HepG2 (cell line): ENCODE measurements around the gene COL4A6. TPM values are rescaled to one million over a fixed set of nuclear protein-coding genes. Genes with fewer than 3 reads are reported as not detected.

Experiments
- KLF13 ChIP-seq: sonication (generic); formaldehyde crosslinking; IDR thresholded peaks from 2 replicates; pipeline ENCODE4 v1.4.0; 2020; ENCODE audit warnings: mild to moderate bottlenecking, missing genetic modification reagents
- SETDB1 ChIP-seq: sonication (generic); formaldehyde crosslinking; IDR thresholded peaks from 2 replicates; pipeline ENCODE4 v1.5.1; 2020; ENCODE audit warnings: missing genetic modification reagents, mild to moderate bottlenecking, borderline replicate concordance
- SP2 ChIP-seq: sonication (generic); formaldehyde crosslinking; IDR thresholded peaks from 2 replicates; pipeline ENCODE4 v1.5.1; 2020; ENCODE audit warnings: mild to moderate bottlenecking, missing genetic modification reagents
- ZNF672 ChIP-seq: sonication (generic); formaldehyde crosslinking; IDR thresholded peaks from 2 replicates; pipeline ENCODE4 v1.8.1; 2022; ENCODE audit warnings: missing genetic modification reagents
- ZNF839 ChIP-seq: sonication (generic); formaldehyde crosslinking; IDR thresholded peaks from 2 replicates; pipeline ENCODE4 v1.4.0; 2020; ENCODE audit warnings: missing genetic modification reagents, mild to moderate bottlenecking, borderline replicate concordance
- polyA plus RNA-seq, 8 experiments: library from polyadenylated mRNA; depleted of rRNA in 3 of 8; stranded (reverse) in 7 of 8; unstranded in 1 of 8; fragments of >200 nt; fragmentation: Illumina TruSeq in 4 of 8; extraction: Trizol in 4 of 8; gene quantifications; 2 replicates each; pipeline versions ENCODE4 v1.2.1 to v1.2.3, GENCODE V29; 2011 to 2016; ENCODE audit warnings: low read depth in 4 of 8, missing spikeins in 1 of 8, mixed read lengths in 1 of 8; ENCODE audit not compliant: insufficient read depth in 1 of 8
- total RNA-seq, 5 experiments: library from RNA; depleted of rRNA; stranded (reverse); fragments of >200 nt; fragmentation: Illumina TruSeq; extraction: Trizol; gene quantifications; 2 replicates each; pipeline ENCODE4 v1.2.3, GENCODE V29; 2016; ENCODE audit warnings: low read depth in 1 of 5
- TF ChIP-seq, protein P1 (sequence below): sonication (generic); formaldehyde crosslinking; IDR thresholded peaks from 2 replicates; pipeline ENCODE4 v1.4.0; 2020; ENCODE audit warnings: low read depth, missing genetic modification reagents
- TF ChIP-seq, protein P2 (sequence below): sonication (generic); formaldehyde crosslinking; IDR thresholded peaks from 2 replicates; pipeline ENCODE4 v1.8.1; 2022; ENCODE audit warnings: mild to moderate bottlenecking, missing genetic modification reagents
- TF ChIP-seq, protein P3 (sequence below): sonication (generic); formaldehyde crosslinking; conservative IDR thresholded peaks from 2 replicates; pipeline ENCODE4 v1.8.0; 2022; ENCODE audit warnings: low read depth, missing genetic modification reagents
- TF ChIP-seq, protein P4 (sequence below): IDR thresholded peaks from 2 replicates; pipeline ENCODE4 v1.6.1; 2016; ENCODE audit warnings: mild to moderate bottlenecking

Gene COL4A6
- total and polyA plus RNA-seq, 2 of the 13 experiments (the other 11 are each of a cell fraction or from before 2014, with no cell fraction given) = 4.5 to 8.2 TPM

DNA sequence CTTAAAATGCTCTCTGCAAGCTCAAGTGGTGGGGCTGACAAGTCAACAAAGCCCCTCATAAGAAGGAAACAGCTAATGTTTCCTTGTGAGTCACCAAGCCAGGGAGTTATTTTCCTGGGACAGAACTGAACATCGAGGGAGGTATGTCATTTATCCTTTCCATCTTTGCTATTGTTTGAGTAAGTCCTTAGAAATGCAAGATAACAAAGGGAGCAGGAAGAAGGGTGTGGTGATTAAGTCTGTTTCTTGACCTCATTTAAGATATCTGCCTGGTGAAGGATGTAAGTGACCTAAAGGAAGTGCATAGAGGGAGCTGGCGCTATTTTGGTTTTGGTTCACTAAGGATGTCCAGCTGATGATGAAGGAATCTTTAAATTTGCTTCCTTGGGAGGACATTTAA, 306.8 kb downstream of the COL4A6 start (continued):
- TF ChIP-seq SP2 (CRISPR knock-in tag) = no peak
- no peak for TF ChIP-seq KLF13
- no peak for TF ChIP-seq ZNF839 (CRISPR knock-in tag)
- TF ChIP-seq, protein P1, sequence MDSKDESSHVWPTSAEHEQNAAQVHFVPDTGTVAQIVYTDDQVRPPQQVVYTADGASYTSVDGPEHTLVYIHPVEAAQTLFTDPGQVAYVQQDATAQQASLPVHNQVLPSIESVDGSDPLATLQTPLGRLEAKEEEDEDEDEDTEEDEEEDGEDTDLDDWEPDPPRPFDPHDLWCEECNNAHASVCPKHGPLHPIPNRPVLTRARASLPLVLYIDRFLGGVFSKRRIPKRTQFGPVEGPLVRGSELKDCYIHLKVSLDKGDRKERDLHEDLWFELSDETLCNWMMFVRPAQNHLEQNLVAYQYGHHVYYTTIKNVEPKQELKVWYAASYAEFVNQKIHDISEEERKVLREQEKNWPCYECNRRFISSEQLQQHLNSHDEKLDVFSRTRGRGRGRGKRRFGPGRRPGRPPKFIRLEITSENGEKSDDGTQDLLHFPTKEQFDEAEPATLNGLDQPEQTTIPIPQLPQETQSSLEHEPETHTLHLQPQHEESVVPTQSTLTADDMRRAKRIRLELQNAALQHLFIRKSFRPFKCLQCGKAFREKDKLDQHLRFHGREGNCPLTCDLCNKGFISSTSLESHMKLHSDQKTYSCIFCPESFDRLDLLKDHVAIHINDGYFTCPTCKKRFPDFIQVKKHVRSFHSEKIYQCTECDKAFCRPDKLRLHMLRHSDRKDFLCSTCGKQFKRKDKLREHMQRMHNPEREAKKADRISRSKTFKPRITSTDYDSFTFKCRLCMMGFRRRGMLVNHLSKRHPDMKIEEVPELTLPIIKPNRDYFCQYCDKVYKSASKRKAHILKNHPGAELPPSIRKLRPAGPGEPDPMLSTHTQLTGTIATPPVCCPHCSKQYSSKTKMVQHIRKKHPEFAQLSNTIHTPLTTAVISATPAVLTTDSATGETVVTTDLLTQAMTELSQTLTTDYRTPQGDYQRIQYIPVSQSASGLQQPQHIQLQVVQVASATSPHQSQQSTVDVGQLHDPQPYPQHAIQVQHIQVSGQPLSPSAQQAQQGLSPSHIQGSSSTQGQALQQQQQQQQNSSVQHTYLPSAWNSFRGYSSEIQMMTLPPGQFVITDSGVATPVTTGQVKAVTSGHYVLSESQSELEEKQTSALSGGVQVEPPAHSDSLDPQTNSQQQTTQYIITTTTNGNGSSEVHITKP (CRISPR knock-in tag) = no peak
- no peak for TF ChIP-seq ZNF672 (CRISPR knock-in tag)
- TF ChIP-seq, protein P2, sequence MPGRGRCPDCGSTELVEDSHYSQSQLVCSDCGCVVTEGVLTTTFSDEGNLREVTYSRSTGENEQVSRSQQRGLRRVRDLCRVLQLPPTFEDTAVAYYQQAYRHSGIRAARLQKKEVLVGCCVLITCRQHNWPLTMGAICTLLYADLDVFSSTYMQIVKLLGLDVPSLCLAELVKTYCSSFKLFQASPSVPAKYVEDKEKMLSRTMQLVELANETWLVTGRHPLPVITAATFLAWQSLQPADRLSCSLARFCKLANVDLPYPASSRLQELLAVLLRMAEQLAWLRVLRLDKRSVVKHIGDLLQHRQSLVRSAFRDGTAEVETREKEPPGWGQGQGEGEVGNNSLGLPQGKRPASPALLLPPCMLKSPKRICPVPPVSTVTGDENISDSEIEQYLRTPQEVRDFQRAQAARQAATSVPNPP (CRISPR knock-in tag) = no peak
- TF ChIP-seq, protein P3, sequence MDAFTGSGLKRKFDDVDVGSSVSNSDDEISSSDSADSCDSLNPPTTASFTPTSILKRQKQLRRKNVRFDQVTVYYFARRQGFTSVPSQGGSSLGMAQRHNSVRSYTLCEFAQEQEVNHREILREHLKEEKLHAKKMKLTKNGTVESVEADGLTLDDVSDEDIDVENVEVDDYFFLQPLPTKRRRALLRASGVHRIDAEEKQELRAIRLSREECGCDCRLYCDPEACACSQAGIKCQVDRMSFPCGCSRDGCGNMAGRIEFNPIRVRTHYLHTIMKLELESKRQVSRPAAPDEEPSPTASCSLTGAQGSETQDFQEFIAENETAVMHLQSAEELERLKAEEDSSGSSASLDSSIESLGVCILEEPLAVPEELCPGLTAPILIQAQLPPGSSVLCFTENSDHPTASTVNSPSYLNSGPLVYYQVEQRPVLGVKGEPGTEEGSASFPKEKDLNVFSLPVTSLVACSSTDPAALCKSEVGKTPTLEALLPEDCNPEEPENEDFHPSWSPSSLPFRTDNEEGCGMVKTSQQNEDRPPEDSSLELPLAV (CRISPR knock-in tag) = no peak
- no peak for TF ChIP-seq SETDB1
- TF ChIP-seq, protein P4, sequence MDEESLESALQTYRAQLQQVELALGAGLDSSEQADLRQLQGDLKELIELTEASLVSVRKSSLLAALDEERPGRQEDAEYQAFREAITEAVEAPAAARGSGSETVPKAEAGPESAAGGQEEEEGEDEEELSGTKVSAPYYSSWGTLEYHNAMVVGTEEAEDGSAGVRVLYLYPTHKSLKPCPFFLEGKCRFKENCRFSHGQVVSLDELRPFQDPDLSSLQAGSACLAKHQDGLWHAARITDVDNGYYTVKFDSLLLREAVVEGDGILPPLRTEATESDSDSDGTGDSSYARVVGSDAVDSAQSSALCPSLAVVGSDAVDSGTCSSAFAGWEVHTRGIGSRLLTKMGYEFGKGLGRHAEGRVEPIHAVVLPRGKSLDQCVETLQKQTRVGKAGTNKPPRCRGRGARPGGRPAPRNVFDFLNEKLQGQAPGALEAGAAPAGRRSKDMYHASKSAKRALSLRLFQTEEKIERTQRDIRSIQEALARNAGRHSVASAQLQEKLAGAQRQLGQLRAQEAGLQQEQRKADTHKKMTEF (CRISPR knock-in tag) = no peak
